Activated T-helper 2 cell treated with anti-CD3 and anti-CD28 coated beads, Interferon-gamma antibody, Interleukin-2, Interleukin-4, amounts not matched to agents 10 μg/mL and 5 μg/mL and 100 μg/mL, durations not matched to agents 14 hours and 24 hours and 36 hours (primary cell): Measurements from ENCODE around the gene SLC18A2. TPM values are rescaled to one million over a fixed set of nuclear protein-coding genes. Genes with fewer than 3 reads are reported as not detected.

Source experiments
- DNase-seq: peaks from one replicate; pipeline ENCODE4 v3.0.0; 2021; ENCODE audit warnings: low spot score
- H3K27ac Mint-ChIP-seq: one replicate; pipeline ENCODE4 v1.8.0; 2021; ENCODE audit warnings: mixed read lengths
- H3K27me3 Mint-ChIP-seq: one replicate; pipeline ENCODE4 v1.8.0; 2021; ENCODE audit warnings: low read depth, mixed read lengths
- H3K36me3 Mint-ChIP-seq: one replicate; pipeline ENCODE4 v1.8.0; 2021; ENCODE audit warnings: low read depth, mixed read lengths
- H3K4me1 Mint-ChIP-seq: one replicate; pipeline ENCODE4 v1.8.0; 2021; ENCODE audit warnings: low read depth, mixed read lengths
- H3K4me3 Mint-ChIP-seq: one replicate; pipeline ENCODE4 v1.8.0; 2021; ENCODE audit warnings: low read depth, mild to moderate bottlenecking, moderate library complexity, mixed read lengths
- H3K9me3 Mint-ChIP-seq: one replicate; pipeline ENCODE4 v1.8.0; 2021; ENCODE audit warnings: mixed read lengths
- intact Hi-C: fragments of 100-400 bp; cut with micrococcal nuclease; formaldehyde crosslinking; loops from one replicate; pipeline ENCODE4 v1.15.1; 2023
- total RNA-seq: library from RNA; stranded (reverse); gene quantifications from 2 replicates; pipeline ENCODE4 v1.2.3, GENCODE V29; 2022

SLC18A2 gene
- not detected in 2 replicates for total RNA-seq

DNA sequence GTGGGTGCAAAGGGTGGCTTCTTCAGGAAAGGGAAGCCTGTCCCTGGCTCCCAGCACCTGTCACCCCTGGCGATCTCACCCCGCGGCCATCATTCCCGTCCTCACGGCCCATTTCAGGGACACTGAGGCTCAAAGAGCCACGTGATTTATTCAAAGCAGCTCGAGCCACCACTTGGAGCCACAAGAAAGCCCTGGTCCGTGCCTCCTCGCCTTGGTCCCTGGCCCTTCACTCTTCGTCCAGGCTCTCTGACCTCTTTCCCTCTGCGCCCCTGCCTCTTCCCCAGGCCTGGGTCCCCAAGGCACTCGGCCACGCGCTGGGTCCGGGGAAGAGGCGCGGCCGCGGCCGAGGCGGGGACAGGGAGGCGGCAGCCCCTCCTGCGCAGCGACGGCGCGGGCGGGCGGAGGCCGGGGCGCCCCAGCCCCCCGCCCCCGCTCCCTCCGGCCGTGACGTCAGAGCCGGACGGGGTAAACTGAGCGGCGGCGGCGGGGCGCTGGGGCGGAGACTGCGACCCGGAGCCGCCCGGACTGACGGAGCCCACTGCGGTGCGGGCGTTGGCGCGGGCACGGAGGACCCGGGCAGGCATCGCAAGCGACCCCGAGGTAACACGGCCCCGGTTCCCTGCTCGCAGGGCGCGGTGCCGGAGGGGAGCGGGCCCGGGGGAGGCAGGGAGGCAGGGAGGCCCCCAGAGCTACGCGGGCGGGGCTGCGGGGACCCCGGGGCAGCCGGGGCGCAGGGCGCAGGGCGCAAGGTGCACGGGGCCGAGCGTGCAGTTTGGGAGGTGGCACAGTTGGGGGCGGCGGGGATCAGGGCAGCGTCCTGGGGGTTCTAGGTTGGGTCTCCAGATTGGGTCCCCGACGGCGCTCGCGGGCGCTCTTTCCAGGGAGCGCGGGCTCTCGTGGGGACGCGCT is at the start of gene SLC18A2:
Gene SLC18A2 (plus strand): TSS at position 494 of the 909 bp plus-strand sequence. CDS start 580 bp downstream, outside the sequence.
- Mint-ChIP-seq H3K27me3 (peaks cover 36% of the 10 kb centered on the region), H3K36me3 (no peaks in the 10 kb centered on the region), H3K4me3 (no peak within 1 kb of the TSS), H3K27ac (no peak within 1 kb of the TSS), H3K4me1 (no peaks in the 10 kb centered on the region), H3K9me3 (no peaks in the 10 kb centered on the region)
- intact Hi-C loops, result no loop called here
- no peak for DNase-seq

- DNase-seq, result no peak
- Mint-ChIP-seq H3K27me3 (no peaks in the 10 kb centered on the region), H3K4me1 (no peaks in the 10 kb centered on the region), H3K27ac (no peak within 1 kb of the TSS), H3K9me3 (no peaks in the 10 kb centered on the region), H3K36me3 (no peaks in the 10 kb centered on the region), H3K4me3 (no peak within 1 kb of the TSS)
- intact Hi-C loops, result no loop called here
Observed at GRCh38 chr10:117197189-117197588, 43.7 kb upstream of the SLC18A2 start, which contains the start of gene KCNK18. TSS of gene KCNK18 (plus strand) at chr10:117197489. CDS start at chr10:117197489, 0 bp downstream.

DNA sequence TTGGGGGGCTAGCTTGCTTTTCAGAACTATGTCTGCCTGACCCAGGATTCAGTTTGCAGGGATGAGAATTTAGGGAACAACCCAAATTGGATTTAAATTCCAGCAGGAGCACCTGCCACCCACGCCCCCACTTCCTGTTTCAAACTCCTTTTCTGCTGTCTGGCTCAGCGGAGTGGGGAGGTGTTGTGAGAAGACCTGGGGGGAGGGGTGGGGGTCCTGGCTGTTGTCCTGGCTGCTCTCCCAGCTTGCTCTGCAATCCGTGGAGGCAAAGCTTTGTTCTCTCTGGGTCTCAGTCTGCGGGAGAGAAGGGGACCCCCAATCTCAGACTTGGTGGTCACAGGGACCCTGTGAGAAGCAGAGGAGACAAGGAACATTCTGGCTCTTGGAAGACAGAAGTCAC is 42.8 kb upstream of the SLC18A2 start:
- no peak overlapping the region for H3K4me3 Mint-ChIP-seq
- no peak overlapping the region for H3K27ac Mint-ChIP-seq
- intact Hi-C loops, result no loop called here
- no peaks in the 10 kb centered on the region for H3K9me3 Mint-ChIP-seq
- no peaks in the 10 kb centered on the region for H3K27me3 Mint-ChIP-seq
- no peak for DNase-seq
- no peaks in the 10 kb centered on the region for H3K4me1 Mint-ChIP-seq
- no peaks in the 10 kb centered on the region for H3K36me3 Mint-ChIP-seq

- Mint-ChIP-seq H3K4me1 (no peaks in the 10 kb centered on the region), H3K9me3 (no peaks in the 10 kb centered on the region), H3K36me3 (no peaks in the 10 kb centered on the region), H3K27ac (no peak overlapping the region), H3K27me3 (no peaks in the 10 kb centered on the region), H3K4me3 (no peak overlapping the region)
- DNase-seq, result no peak
- intact Hi-C loops, result no loop called here
Observed at GRCh38 chr10:117201826-117202225, 39.1 kb upstream of the SLC18A2 start.

- intact Hi-C loops, result no loop called here
- DNase-seq, result no peak
- Mint-ChIP-seq H3K27ac (no peak overlapping the region), H3K4me1 (no peaks in the 10 kb centered on the region), H3K4me3 (no peak overlapping the region), H3K36me3 (no peaks in the 10 kb centered on the region), H3K27me3 (no peaks in the 10 kb centered on the region), H3K9me3 (no peaks in the 10 kb centered on the region)
Observed at GRCh38 chr10:117204316-117204715, 36.6 kb upstream of the SLC18A2 start.

GRCh38 chr10:117212176-117212575 is 28.7 kb upstream of the SLC18A2 start:
- Mint-ChIP-seq H3K27ac (no peak overlapping the region), H3K36me3 (no peaks in the 10 kb centered on the region), H3K27me3 (peaks cover 27% of the 10 kb centered on the region), H3K9me3 (peaks cover 9% of the 10 kb centered on the region), H3K4me3 (no peak overlapping the region), H3K4me1 (peaks cover 4% of the 10 kb centered on the region)
- no peak for DNase-seq
- intact Hi-C loops, result no loop called here

- H3K4me3 Mint-ChIP-seq, result no peak overlapping the region
- intact Hi-C loops, result no loop called here
- H3K27ac Mint-ChIP-seq, result no peak overlapping the region
- peaks cover 9% of the 10 kb centered on the region for H3K9me3 Mint-ChIP-seq
- DNase-seq, result no peak
- H3K4me1 Mint-ChIP-seq, result peaks cover 4% of the 10 kb centered on the region
- peaks cover 36% of the 10 kb centered on the region for H3K27me3 Mint-ChIP-seq
- no peaks in the 10 kb centered on the region for H3K36me3 Mint-ChIP-seq
Observed at GRCh38 chr10:117214401-117214800, 26.5 kb upstream of the SLC18A2 start.

DNA sequence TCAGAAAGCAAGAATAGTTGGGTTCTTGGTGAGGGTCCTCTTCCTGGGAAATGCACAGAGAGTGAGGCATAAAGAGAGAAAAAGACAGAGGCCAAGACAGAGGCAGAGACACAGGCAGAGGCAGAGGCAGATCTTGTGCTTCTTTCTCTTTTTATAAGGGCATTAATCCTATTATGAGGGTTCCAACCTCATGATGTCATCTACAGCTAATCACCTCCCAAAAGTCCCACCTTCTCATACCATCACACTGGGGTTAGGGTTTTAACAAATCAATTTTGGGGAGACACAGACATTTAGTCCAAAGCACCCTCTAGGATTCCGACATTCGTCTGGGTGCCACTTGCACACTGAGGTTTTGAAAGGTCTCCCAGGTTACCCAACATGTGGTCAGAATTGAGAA is 25.8 kb upstream of the SLC18A2 start:
- Mint-ChIP-seq H3K4me3 (no peak overlapping the region), H3K9me3 (peaks cover 9% of the 10 kb centered on the region), H3K36me3 (no peaks in the 10 kb centered on the region), H3K27me3 (peaks cover 36% of the 10 kb centered on the region), H3K4me1 (peaks cover 4% of the 10 kb centered on the region), H3K27ac (no peak overlapping the region)
- intact Hi-C loops, result no loop called here
- no peak for DNase-seq

GRCh38 chr10:117216028-117216427 is 24.9 kb upstream of the SLC18A2 start:
- Mint-ChIP-seq H3K4me3 (peak overlapping the region; percentile 17), H3K27me3 (peaks cover 34% of the 10 kb centered on the region), H3K4me1 (peaks cover 4% of the 10 kb centered on the region), H3K9me3 (peaks cover 9% of the 10 kb centered on the region), H3K27ac (no peak overlapping the region), H3K36me3 (no peaks in the 10 kb centered on the region)
- DNase-seq, result no peak
- intact Hi-C loops, result loop anchor here (1.0 kb wide), 1 partner anchor 104 kb away; no protein-coding TSS in a partner anchor

DNA sequence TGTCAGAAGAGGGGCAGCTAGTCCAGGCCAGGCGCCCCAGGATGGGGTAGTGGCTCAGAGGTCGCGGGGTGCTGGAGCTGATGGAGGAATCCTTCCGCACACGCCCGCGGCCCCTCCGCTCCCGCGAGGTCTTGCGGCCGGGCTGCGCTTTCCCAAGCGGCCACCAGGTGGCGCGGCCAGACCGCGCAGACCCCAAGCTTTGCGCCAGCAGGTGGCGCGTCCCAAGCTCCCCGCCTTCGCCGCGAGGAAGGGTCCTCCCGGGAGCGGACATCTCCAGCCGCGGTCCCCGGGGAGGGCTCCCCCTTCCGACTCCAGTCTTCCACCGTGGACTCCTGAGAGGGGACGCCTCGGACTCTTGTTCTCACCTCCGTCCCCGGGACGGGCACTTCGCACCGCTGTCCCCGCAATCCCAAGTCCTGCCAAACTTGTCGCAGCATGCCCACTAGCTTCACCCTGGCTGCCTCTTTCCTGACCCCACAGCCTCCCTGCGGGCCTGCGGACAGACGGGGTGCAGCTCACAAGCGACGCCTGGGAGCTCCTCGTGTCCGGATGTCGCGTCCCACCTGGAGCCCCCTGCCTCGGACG is 24.2 kb upstream of the SLC18A2 start:
- Mint-ChIP-seq H3K27ac (no peak overlapping the region), H3K9me3 (peaks cover 7% of the 10 kb centered on the region), H3K4me3 (peak overlapping the region; percentile 75), H3K36me3 (no peaks in the 10 kb centered on the region), H3K27me3 (peaks cover 29% of the 10 kb centered on the region), H3K4me1 (peaks cover 4% of the 10 kb centered on the region)
- DNase-seq, result peak; percentile 59
- intact Hi-C loops, result loop anchor here (1.0 kb wide), 1 partner anchor 104 kb away; no protein-coding TSS in a partner anchor

GRCh38 chr10:117217196-117217761 is 23.6 kb upstream of the SLC18A2 start:
- no peaks in the 10 kb centered on the region for H3K36me3 Mint-ChIP-seq
- intact Hi-C loops, result no loop called here

DNA sequence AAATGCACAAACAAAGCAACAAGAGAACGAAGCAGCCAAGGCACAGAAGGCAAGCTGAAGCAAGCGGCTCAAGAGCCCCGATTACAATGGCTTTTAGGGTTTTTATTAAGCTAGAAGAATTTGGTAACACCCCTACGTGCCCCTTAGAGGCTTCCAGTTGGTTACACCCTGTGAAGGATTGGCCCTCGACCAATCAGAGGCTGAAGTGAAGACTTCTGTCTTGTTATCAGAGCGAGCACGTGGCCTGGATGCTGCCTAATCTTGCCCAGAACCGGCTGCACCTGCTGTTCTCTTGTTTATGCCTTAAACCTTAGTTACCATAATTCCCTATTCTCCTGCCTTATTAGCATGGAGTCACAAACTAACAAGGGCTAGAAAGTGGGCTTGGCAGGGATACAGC is 22.3 kb upstream of the SLC18A2 start:
- intact Hi-C loops, result no loop called here
- Mint-ChIP-seq H3K4me1 (peaks cover 4% of the 10 kb centered on the region), H3K36me3 (no peaks in the 10 kb centered on the region), H3K9me3 (no peaks in the 10 kb centered on the region), H3K27ac (no peak overlapping the region), H3K4me3 (no peak overlapping the region), H3K27me3 (peaks cover 22% of the 10 kb centered on the region)
- no peak for DNase-seq

More at GRCh38 chr10:117217196-117217761, 23.6 kb upstream of the SLC18A2 start:
- Mint-ChIP-seq H3K27ac (no peak overlapping the region), H3K4me1 (peaks cover 4% of the 10 kb centered on the region), H3K4me3 (peak overlapping the region; percentile 75), H3K9me3 (peaks cover 1% of the 10 kb centered on the region), H3K27me3 (peaks cover 25% of the 10 kb centered on the region)
- DNase-seq, result peak; percentile 10
